Amniotic epithelial cell (primary cell): ENCODE measurements around the gene TGM2.

Experiments
- DNase-seq: peaks from one replicate; pipeline ENCODE4 v3.0.0-alpha.2; 2010; ENCODE audit warnings: low read depth

TGM2 gene

GRCh38 chr20:38165089-38165965 lies at the start of gene TGM2:
TSS of gene TGM2 (minus strand) at chr20:38165270. CDS start at chr20:38165198, 72 bp downstream.
- DNase-seq = peak; percentile 73

GRCh38 chr20:38214256-38215193 lies 49.5 kb upstream of the TGM2 start:
- DNase-seq = no peak

GRCh38 chr20:38213607-38213940 lies 48.5 kb upstream of the TGM2 start:
- no peak for DNase-seq

GRCh38 chr20:38212806-38213606 lies 47.9 kb upstream of the TGM2 start:
- no peak for DNase-seq

GRCh38 chr20:38211200-38212097 lies 46.4 kb upstream of the TGM2 start:
- no peak for DNase-seq

GRCh38 chr20:38210741-38211140 lies 45.7 kb upstream of the TGM2 start:
- no peak for DNase-seq

GRCh38 chr20:38209736-38210405 lies 44.8 kb upstream of the TGM2 start:
- no peak for DNase-seq

- no peak for DNase-seq
Observed at GRCh38 chr20:38209054-38209675, 44.1 kb upstream of the TGM2 start.

- no peak for DNase-seq
Observed at GRCh38 chr20:38208523-38208922, 43.5 kb upstream of the TGM2 start.

GRCh38 chr20:38208088-38208487 lies 43.0 kb upstream of the TGM2 start:
- DNase-seq = no peak

GRCh38 chr20:38207621-38208020 lies 42.6 kb upstream of the TGM2 start:
- DNase-seq = no peak

GRCh38 chr20:38205001-38205400 lies 39.9 kb upstream of the TGM2 start:
- no peak for DNase-seq

GRCh38 chr20:38203981-38204357 lies 38.9 kb upstream of the TGM2 start:
- DNase-seq = no peak

GRCh38 chr20:38203337-38203980 lies 38.4 kb upstream of the TGM2 start:
- DNase-seq = no peak

GRCh38 chr20:38202982-38203293 lies 37.9 kb upstream of the TGM2 start:
- DNase-seq = no peak

- no peak for DNase-seq
Observed at GRCh38 chr20:38202153-38202981, 37.3 kb upstream of the TGM2 start.

GRCh38 chr20:38201356-38201755 lies 36.3 kb upstream of the TGM2 start:
- DNase-seq = peak; percentile 88

GRCh38 chr20:38200646-38201045 lies 35.6 kb upstream of the TGM2 start:
- DNase-seq = no peak
